Sigmoid colon (tissue), 7 donors: ENCODE data around the gene DIMT1. TPM values are rescaled to one million over a fixed set of nuclear protein-coding genes. Genes with fewer than 3 reads are reported as not detected.

ENCODE experiments used
- DNase-seq: peaks from one replicate; pipeline ENCODE4 v3.0.0-alpha.2; 2019
- H3K27ac ChIP-seq, 4 donors: fragments of 200-600 bp; sonication (generic); one replicate each; pipeline ENCODE4 v1.5.1; 2016 to 2019; ENCODE audit warnings: mild to moderate bottlenecking in 1 of 4
- H3K27me3 ChIP-seq, 3 donors: fragments of 200-600 bp; sonication (generic); one replicate each; pipeline ENCODE4 v1.5.1; 2019; ENCODE audit warnings: mild to moderate bottlenecking in 1 of 3
- H3K36me3 ChIP-seq, 4 donors: fragments of 200-600 bp; sonication (generic); one replicate each; pipeline ENCODE4 v1.5.1; 2016 to 2019
- H3K4me1 ChIP-seq, 4 donors: fragments of 200-600 bp; sonication (generic); one replicate each; pipeline ENCODE4 v1.5.1; 2017 to 2019
- H3K4me3 ChIP-seq, 4 donors: fragments of 200-600 bp; sonication (generic); one replicate each; pipeline ENCODE4 v1.5.1; 2017 to 2019; ENCODE audit warnings: mild to moderate bottlenecking in 2 of 4, moderate library complexity in 1 of 4
- H3K9me3 ChIP-seq, 4 donors: fragments of 200-600 bp in 3 of 4; sonication (generic) in 3 of 4; one replicate each; pipeline versions ENCODE4 v1.5.1 to v1.6.1; 2013 to 2019
- EP300 ChIP-seq, 4 donors: sonication (generic); formaldehyde crosslinking; IDR thresholded peaks; one replicate each; pipeline ENCODE4 v1.6.1; 2017; ENCODE audit warnings: antibody characterized with exemption in 4 of 4
- POLR2A ChIP-seq, 2 donors: fragments of 450-650 bp; IDR thresholded peaks; one replicate each; pipeline ENCODE4 v1.6.1; 2016; ENCODE audit warnings: antibody characterized with exemption in 2 of 2, mild to moderate bottlenecking in 2 of 2, moderate library complexity in 2 of 2
- POLR2AphosphoS5 ChIP-seq, 4 donors: sonication (generic); formaldehyde crosslinking; IDR thresholded peaks; one replicate each; pipeline ENCODE4 v1.6.1; 2017; ENCODE audit warnings: antibody characterized with exemption in 4 of 4
- WGBS, 2 donors: extraction: QIAGEN DNeasy Blood & Tissue Kit; methylation state at CpG; one replicate each; pipeline ENCODE4 v1.1.7; 2013; 5-methylcytosine and 5-hydroxymethylcytosine counted together
- intact Hi-C: fragments of 100-400 bp; cut with DNase I; formaldehyde crosslinking; loops from one replicate; pipeline ENCODE4 v1.15.1; 2023
- polyA plus RNA-seq, 3 donors: library from polyadenylated mRNA; stranded (reverse); fragments of 200-250 nt; gene quantifications; one replicate each; pipeline ENCODE4 v1.2.3, GENCODE V29; 2013
- total RNA-seq, 4 donors: library from RNA; depleted of rRNA; stranded (reverse); fragments of >200 nt; gene quantifications; one replicate each; pipeline ENCODE4 v1.1.0, GENCODE V29; 2016
- TF ChIP-seq, protein P1 (sequence below), 4 experiments: fragments of 450-650 bp in 3 of 4; fragments of 200-600 bp in 1 of 4; IDR thresholded peaks; one replicate each; pipeline ENCODE4 v1.5.1; 2016 to 2019; ENCODE audit warnings: antibody characterized with exemption in 4 of 4, mild to moderate bottlenecking in 3 of 4, moderate library complexity in 2 of 4
- donor health status: healthy with polysubstance abuse.
- donor health status: Bipolar disorder and iron deficiency.
- donor health status: healthy.

Gene DIMT1
- total and polyA plus RNA-seq, 7 donors = 6.0 to 42.2 (median 14.0) TPM

- TF ChIP-seq EP300 (IDR thresholded peaks at IDR 0.05) = no peak
- TF ChIP-seq, protein P1, sequence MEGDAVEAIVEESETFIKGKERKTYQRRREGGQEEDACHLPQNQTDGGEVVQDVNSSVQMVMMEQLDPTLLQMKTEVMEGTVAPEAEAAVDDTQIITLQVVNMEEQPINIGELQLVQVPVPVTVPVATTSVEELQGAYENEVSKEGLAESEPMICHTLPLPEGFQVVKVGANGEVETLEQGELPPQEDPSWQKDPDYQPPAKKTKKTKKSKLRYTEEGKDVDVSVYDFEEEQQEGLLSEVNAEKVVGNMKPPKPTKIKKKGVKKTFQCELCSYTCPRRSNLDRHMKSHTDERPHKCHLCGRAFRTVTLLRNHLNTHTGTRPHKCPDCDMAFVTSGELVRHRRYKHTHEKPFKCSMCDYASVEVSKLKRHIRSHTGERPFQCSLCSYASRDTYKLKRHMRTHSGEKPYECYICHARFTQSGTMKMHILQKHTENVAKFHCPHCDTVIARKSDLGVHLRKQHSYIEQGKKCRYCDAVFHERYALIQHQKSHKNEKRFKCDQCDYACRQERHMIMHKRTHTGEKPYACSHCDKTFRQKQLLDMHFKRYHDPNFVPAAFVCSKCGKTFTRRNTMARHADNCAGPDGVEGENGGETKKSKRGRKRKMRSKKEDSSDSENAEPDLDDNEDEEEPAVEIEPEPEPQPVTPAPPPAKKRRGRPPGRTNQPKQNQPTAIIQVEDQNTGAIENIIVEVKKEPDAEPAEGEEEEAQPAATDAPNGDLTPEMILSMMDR (IDR thresholded peaks at IDR 0.05) = no peak
- no peak for TF ChIP-seq POLR2AphosphoS5 (IDR thresholded peaks at IDR 0.05)
- no peak for TF ChIP-seq POLR2A (IDR thresholded peaks at IDR 0.05)
- H3K36me3 ChIP-seq = peaks cover 0 to 79% (median 7%) of the 10 kb centered on the region in 4 donors
These were observed 41.0 kb downstream of the DIMT1 start for GRCh38 chr5:62362701-62363100.

GRCh38 chr5:62354028-62354874, 49.5 kb downstream of the DIMT1 start:
- Histone ChIP-seq H3K4me3 (no peak overlapping the region), H3K4me1 (no peaks in the 10 kb centered on the region), H3K36me3 (peaks cover 0 to 70% (median 3%) of the 10 kb centered on the region in 4 donors), H3K27ac (no peak overlapping the region), H3K27me3 (no peaks in the 10 kb centered on the region), H3K9me3 (no peaks in the 10 kb centered on the region)
- intact Hi-C loops = loop anchor here (5.0 kb wide), 2 partner anchors 47 to 132 kb away; partner anchors contain the start of gene KIF2A
- DNase-seq = no peak
- TF ChIP-seq, protein P1 (IDR thresholded peaks at IDR 0.05) = peak; percentile 10 to 64 (median 56)
- TF ChIP-seq POLR2AphosphoS5 (IDR thresholded peaks at IDR 0.05) = no peak

More at GRCh38 chr5:62362701-62363100, 41.0 kb downstream of the DIMT1 start:
- H3K4me3 ChIP-seq = no peak overlapping the region
- no peaks in the 10 kb centered on the region for H3K4me1 ChIP-seq
- intact Hi-C loops = no loop called here
- DNase-seq = no peak
- no peak overlapping the region for H3K27ac ChIP-seq
- H3K9me3 ChIP-seq = no peaks in the 10 kb centered on the region
- H3K27me3 ChIP-seq = no peaks in the 10 kb centered on the region
- 98 to 99% methylated on average over 3 of the region's 3 CpGs for whole genome bisulfite sequencing, 2 donors

DNA sequence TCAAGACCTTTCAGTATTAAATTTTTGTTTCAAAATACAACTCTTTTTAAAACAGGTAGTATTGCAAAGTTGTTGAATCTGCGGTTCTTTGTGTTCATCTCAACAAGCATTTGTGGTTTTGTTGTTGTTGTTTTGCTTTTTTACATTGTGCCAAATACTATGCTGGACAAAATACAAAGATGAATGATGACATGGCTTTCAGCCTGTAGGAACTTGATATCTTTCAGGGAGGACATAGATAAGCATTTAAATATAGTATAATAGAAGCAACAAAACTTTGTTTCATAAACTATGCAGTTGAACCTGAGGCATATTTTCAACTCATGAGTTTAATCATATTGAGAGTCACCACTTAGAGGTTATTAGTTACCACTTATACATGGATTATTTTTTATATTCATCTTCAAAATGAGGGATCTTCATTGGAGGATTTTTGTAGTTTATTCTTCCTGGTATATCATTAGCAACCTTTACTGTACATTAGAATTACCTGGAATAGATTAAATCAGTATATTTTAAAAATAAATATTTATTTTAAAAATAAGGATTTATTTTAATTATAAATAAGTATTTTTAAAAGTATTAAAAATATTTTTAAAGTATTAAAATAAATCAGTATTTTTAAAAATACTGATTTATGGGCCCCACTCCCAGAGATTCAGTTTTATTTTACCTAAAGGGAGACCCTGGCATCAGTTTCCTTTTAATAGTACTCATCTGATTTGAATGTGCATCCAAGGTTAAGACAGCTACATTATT, 54.8 kb downstream of the DIMT1 start:
- 95 to 96% methylated on average over 1 of the region's 1 CpG for WGBS, 2 donors
- no peak for DNase-seq
- H3K36me3 ChIP-seq = peaks cover 0 to 56% (median 3%) of the 10 kb centered on the region in 4 donors
- H3K27me3 ChIP-seq = no peaks in the 10 kb centered on the region
- no peak overlapping the region for H3K27ac ChIP-seq
- H3K4me1 ChIP-seq = no peaks in the 10 kb centered on the region
- no peaks in the 10 kb centered on the region for H3K9me3 ChIP-seq
- no peak overlapping the region for H3K4me3 ChIP-seq
- TF ChIP-seq POLR2A (IDR thresholded peaks at IDR 0.05) = no peak
- intact Hi-C loops = no loop called here

- no peaks in the 10 kb centered on the region for H3K9me3 ChIP-seq
- intact Hi-C loops = no loop called here
- 86 to 95% methylated on average over 1 of the region's 1 CpG for WGBS, 2 donors
These were observed 55.8 kb downstream of the DIMT1 start for GRCh38 chr5:62347928-62348327.

More at GRCh38 chr5:62347928-62348327, 55.8 kb downstream of the DIMT1 start:
- no peaks in the 10 kb centered on the region for H3K4me1 ChIP-seq
- H3K27me3 ChIP-seq = no peaks in the 10 kb centered on the region
- no peak overlapping the region for H3K4me3 ChIP-seq
- peaks cover 0 to 51% (median 3%) of the 10 kb centered on the region in 4 donors for H3K36me3 ChIP-seq
- TF ChIP-seq EP300 (IDR thresholded peaks at IDR 0.05) (no peak), POLR2AphosphoS5 (IDR thresholded peaks at IDR 0.05) (no peak), POLR2A (IDR thresholded peaks at IDR 0.05) (no peak)
- TF ChIP-seq, protein P1 (IDR thresholded peaks at IDR 0.05) = no peak
- H3K27ac ChIP-seq = no peak overlapping the region
- no peak for DNase-seq
